ENCODE measurements around the gene PRAMEF15. TPM values are rescaled to one million over a fixed set of nuclear protein-coding genes. Genes with fewer than 3 reads are reported as not detected.
"Not testable (repeated sequence)": the region's sequence is repeated elsewhere in the genome, so short reads cannot be mapped to it uniquely, and the experiment has no call there.

PRAMEF15 gene
- total RNA-seq, 1 experiment from 2014 or later = not detected

DNA sequence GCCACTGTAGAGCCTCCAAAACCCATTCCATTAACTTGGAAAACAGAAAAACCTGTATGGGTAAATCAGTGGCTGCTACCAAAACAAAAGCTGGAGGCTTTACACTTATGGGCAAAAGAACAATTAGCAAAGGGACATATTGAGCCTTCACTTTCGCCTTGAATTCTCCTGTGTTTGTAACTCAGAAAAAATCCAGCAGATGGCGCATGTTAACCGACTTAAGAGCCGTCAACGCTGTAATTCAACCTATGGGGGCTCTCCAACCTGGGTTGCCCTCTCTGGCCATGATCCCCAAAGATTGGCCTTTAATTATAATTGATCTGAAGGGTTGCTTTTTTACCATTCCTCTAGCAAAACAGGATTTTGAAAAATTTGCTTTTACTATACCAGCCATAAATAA lies 41.4 kb downstream of the PRAMEF15 start:
- H3K4me3 Mint-ChIP-seq, ATAC-seq, POLR2A ChIA-PET: not testable (repeated sequence)

DNA sequence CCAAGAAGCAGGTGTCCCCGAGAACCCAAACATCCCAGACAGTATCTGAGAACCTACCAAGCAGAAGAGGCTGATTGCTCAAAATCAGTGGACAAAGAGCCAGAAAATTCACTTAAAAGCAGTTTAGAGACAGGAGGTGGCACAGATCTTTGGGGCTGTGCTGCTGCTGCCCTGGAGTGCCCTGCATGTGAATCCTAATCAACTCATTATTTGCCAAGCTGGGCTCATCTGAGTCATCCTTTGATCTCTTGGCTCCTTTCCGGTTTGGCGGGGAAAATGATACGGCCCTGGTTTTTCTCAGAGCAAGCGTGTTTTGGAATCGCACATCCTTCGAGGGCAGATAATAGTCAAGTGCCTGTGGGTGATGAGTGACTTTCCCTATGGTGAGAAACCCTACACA lies 47.0 kb downstream of the PRAMEF15 start:
- DNase-seq (ENCODE audit: low spot score); H3K4me1 Mint-ChIP-seq; ATAC-seq; H3K4me3 Mint-ChIP-seq; H3K27me3 Mint-ChIP-seq (ENCODE audit: low read depth); CTCF ChIA-PET; H3K27ac Mint-ChIP-seq; POLR2A ChIA-PET; H3K36me3 Mint-ChIP-seq: not testable (repeated sequence)
- peaks cover 17% of the 10 kb centered on the region for H3K9me3 Mint-ChIP-seq

More for the DNA sequence above, 41.4 kb downstream of the PRAMEF15 start:
- H3K27ac Mint-ChIP-seq; CTCF ChIA-PET; H3K36me3 Mint-ChIP-seq; H3K27me3 Mint-ChIP-seq (ENCODE audit: low read depth); DNase-seq (ENCODE audit: low spot score); H3K4me1 Mint-ChIP-seq: not testable (repeated sequence)
- peaks cover 12% of the 10 kb centered on the region; the same call in 1 of the 2 replicates for H3K9me3 Mint-ChIP-seq

DNA sequence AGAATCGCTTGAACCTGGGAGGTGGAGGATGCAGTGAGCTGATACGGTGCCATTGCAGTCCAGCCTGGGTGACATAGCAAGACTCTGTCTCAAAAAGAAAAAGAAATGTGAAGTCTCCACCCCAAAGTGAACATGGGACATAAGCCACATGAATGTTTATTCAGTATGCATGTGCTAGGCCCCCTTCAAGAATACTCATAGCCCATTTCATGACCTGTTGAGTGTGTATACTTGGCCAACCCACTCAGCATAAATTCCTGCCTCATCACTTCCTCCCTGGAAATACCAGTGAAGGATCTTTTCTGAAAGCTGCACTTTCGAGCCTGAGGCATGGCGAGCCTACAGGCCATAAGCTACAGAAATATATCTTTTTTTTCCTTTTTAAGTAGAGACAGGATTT lies 49.5 kb downstream of the PRAMEF15 start:
- peaks cover 11% of the 10 kb centered on the region for H3K27me3 Mint-ChIP-seq (ENCODE audit: low read depth)
- CTCF ChIA-PET; POLR2A ChIA-PET; H3K4me3 Mint-ChIP-seq; H3K4me1 Mint-ChIP-seq; H3K27ac Mint-ChIP-seq; ATAC-seq; DNase-seq (ENCODE audit: low spot score): not testable (repeated sequence)
- H3K9me3 Mint-ChIP-seq = peaks cover 30% of the 10 kb centered on the region
- H3K36me3 Mint-ChIP-seq = peaks cover 16% of the 10 kb centered on the region

DNA sequence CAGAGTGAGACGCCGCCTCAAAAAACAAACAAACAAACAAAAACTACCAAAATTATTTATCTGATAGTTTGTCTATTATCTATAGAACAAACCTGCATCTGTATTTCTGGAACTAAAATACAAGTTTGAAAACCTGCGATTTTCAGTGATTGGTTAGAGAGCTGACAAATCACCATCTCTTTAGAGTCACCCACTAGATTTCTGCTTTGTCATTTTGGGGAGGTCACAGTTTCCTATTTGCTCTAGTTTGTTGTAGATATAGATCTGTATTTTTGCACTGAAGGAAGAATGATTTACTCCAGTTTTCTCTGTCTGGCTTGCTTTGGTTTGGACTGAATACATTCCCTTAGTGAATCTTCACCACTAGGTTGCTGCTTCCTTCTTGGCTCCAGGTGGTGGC lies 51.2 kb downstream of the PRAMEF15 start:
- H3K9me3 Mint-ChIP-seq = peaks cover 33% of the 10 kb centered on the region
- POLR2A ChIA-PET, CTCF ChIA-PET: not testable (repeated sequence)

DNA sequence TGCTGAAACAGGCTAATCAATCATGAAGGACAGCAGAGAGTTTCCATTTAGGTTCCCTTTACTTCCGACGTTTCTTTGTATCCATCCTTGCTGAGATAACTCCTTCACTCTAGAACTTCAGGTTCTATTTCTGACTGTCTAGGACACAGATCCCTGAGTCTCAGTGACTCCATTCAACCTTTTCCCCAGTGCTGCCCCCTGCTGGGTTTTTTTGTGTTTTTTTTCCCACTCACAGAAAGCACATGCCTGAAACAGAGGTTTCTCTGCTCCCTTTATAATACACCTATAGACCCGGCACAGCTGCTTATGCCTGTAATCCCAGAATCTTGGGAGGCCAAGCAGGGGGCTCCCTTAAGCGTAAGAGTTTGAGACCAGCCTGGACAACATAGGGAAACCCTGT lies 53.2 kb downstream of the PRAMEF15 start:
- H3K4me3 Mint-ChIP-seq; H3K27ac Mint-ChIP-seq; POLR2A ChIA-PET; H3K4me1 Mint-ChIP-seq; DNase-seq (ENCODE audit: low spot score); CTCF ChIA-PET; ATAC-seq: not testable (repeated sequence)
- Mint-ChIP-seq H3K27me3 (ENCODE audit: low read depth) (peaks cover 11% of the 10 kb centered on the region), H3K36me3 (peaks cover 30% of the 10 kb centered on the region), H3K9me3 (peaks cover 35% of the 10 kb centered on the region)

More for the DNA sequence above, 51.2 kb downstream of the PRAMEF15 start:
- not testable (repeated sequence) for ATAC-seq; H3K27ac Mint-ChIP-seq; H3K4me1 Mint-ChIP-seq; DNase-seq (ENCODE audit: low spot score); H3K4me3 Mint-ChIP-seq
- Mint-ChIP-seq H3K27me3 (ENCODE audit: low read depth) (peaks cover 11% of the 10 kb centered on the region), H3K36me3 (peaks cover 23% of the 10 kb centered on the region)

Other genes starting within 250 kb of the PRAMEF15 start
- gene PRAMEF25, start 244.8 kb upstream of the PRAMEF15 start, total RNA-seq (2021) = not detected in 3 replicates
- not detected in 3 replicates for gene HNRNPCL2, start 198.7 kb upstream of the PRAMEF15 start, total RNA-seq (2021)
- gene PRAMEF26, start 159.6 kb upstream of the PRAMEF15 start, total RNA-seq (2021) = not detected in 3 replicates
- gene HNRNPCL4, start 149.9 kb upstream of the PRAMEF15 start, total RNA-seq (2021) = not detected in 3 replicates
- not detected in 3 replicates for gene PRAMEF9, start 143.7 kb upstream of the PRAMEF15 start, total RNA-seq (2021)
- gene PRAMEF13, start 114.2 kb upstream of the PRAMEF15 start, total RNA-seq (2021) = not detected in 3 replicates
- not detected in 3 replicates for gene PRAMEF18, start 89.4 kb upstream of the PRAMEF15 start, total RNA-seq (2021)
- gene PRAMEF5, start 61.4 kb upstream of the PRAMEF15 start, total RNA-seq (2021) = not detected in 3 replicates
- not detected in 3 replicates for gene PRAMEF8, start 30.4 kb upstream of the PRAMEF15 start, total RNA-seq (2021)
- not detected in 3 replicates for gene PRAMEF33, start 12.0 kb upstream of the PRAMEF15 start, total RNA-seq (2021)
- gene PRAMEF14, start 31.6 kb downstream of the PRAMEF15 start, total RNA-seq (2021) = not detected in 3 replicates
- gene PRAMEF19, start 56.4 kb downstream of the PRAMEF15 start, total RNA-seq (2021) = not detected in 3 replicates
- not detected in 3 replicates for gene PRAMEF17, start 74.1 kb downstream of the PRAMEF15 start, total RNA-seq (2021)
- not detected in 3 replicates for gene PRAMEF20, start 94.9 kb downstream of the PRAMEF15 start, total RNA-seq (2021)
- gene LRRC38, start 198.4 kb downstream of the PRAMEF15 start, total RNA-seq (2021) = 0.15 to 0.25 TPM (median 0.16 TPM) in 3 replicates

All from WTC11 (cell line).